Measurements from ENCODE around the gene ADRA1B.

- TF ChIP-seq CTCF (IDR thresholded peaks at IDR 0.05) = no peak
- no peak for TF ChIP-seq POLR2AphosphoS5 (IDR thresholded peaks at IDR 0.05; ENCODE audit: insufficient read depth in 1 of 2, low read depth in 1 of 2)
- TF ChIP-seq POLR2A (IDR thresholded peaks at IDR 0.05) = no peak
Observed at GRCh38 chr5:159902444-159903121, 13.7 kb upstream of the ADRA1B start.

Data from vagina (tissue), 2 donors.